SK-N-SH treated with all-trans-retinoic acid at 6 μM for 48 hours (cell line): ENCODE results near the gene TOM1.
"Not testable (repeated sequence)": the region's sequence is repeated elsewhere in the genome, so short reads cannot be mapped to it uniquely, and the experiment has no call there.

Source experiments
- ATAC-seq: fragments of 200-7000 bp; cut with Tn5 transposase; 3 replicates; pipeline ENCODE4 v1.9.1; 2020; ENCODE audit warnings: mild to moderate bottlenecking, moderate library complexity
- ARNTL ChIP-seq: fragments of 450-650 bp; formaldehyde crosslinking; IDR thresholded peaks from 2 replicates; pipeline ENCODE4 v1.5.0; 2020; ENCODE audit warnings: low read depth, mild to moderate bottlenecking, moderate library complexity, borderline replicate concordance
- BACH2 ChIP-seq: fragments of 250-450 bp; sonication (Bioruptor Pico); IDR thresholded peaks from 2 replicates; pipeline ENCODE4 v1.9.0; 2021; ENCODE audit warnings: mild to moderate bottlenecking, borderline replicate concordance
- CREB5 ChIP-seq: fragments of 250-450 bp; sonication (Bioruptor Pico); IDR thresholded peaks from 2 replicates; pipeline ENCODE4 v1.5.1; 2020; ENCODE audit warnings: low read depth, mild to moderate bottlenecking, moderate library complexity
- CSDC2 ChIP-seq: fragments of 250-450 bp; sonication (Bioruptor Pico); IDR thresholded peaks from 2 replicates; pipeline ENCODE4 v1.5.0; 2020; ENCODE audit warnings: mild to moderate bottlenecking, moderate library complexity
- CSRNP3 ChIP-seq: fragments of 250-450 bp; sonication (Bioruptor Pico); IDR thresholded peaks from 2 replicates; pipeline ENCODE4 v1.5.1; 2021; ENCODE audit warnings: mild to moderate bottlenecking, moderate library complexity
- ESRRG ChIP-seq: fragments of 250-450 bp; sonication (Bioruptor Pico); IDR thresholded peaks from 2 replicates; pipeline ENCODE4 v1.6.1; 2021; ENCODE audit warnings: mild to moderate bottlenecking
- ISL1 ChIP-seq: fragments of 250-450 bp; sonication (Bioruptor Pico); IDR thresholded peaks from 2 replicates; pipeline ENCODE4 v2.1.2; 2022; ENCODE audit warnings: mild to moderate bottlenecking, moderate library complexity
- OSR1 ChIP-seq: fragments of 250-450 bp; sonication (Bioruptor Pico); IDR thresholded peaks from 2 replicates; pipeline ENCODE4 v1.8.0; 2022; ENCODE audit warnings: moderate library complexity, mild to moderate bottlenecking, inconsistent platforms
- PATZ1 ChIP-seq: fragments of 250-450 bp; sonication (Bioruptor Pico); IDR thresholded peaks from 2 replicates; pipeline ENCODE4 v1.8.0; 2020; ENCODE audit warnings: mild to moderate bottlenecking, moderate library complexity, borderline replicate concordance
- POU6F1 ChIP-seq: fragments of 250-450 bp; sonication (Bioruptor Pico); IDR thresholded peaks from 2 replicates; pipeline ENCODE4 v1.8.0; 2021; ENCODE audit warnings: low read depth, mild to moderate bottlenecking, moderate library complexity, borderline replicate concordance
- PPARA ChIP-seq: fragments of 250-450 bp; sonication (Bioruptor Pico); IDR thresholded peaks from 2 replicates; pipeline ENCODE4 v1.5.0; 2020; ENCODE audit warnings: mild to moderate bottlenecking, borderline replicate concordance
- RARB ChIP-seq: fragments of 250-450 bp; sonication (Bioruptor Pico); IDR thresholded peaks from 2 replicates; pipeline ENCODE4 v1.8.0; 2021; ENCODE audit warnings: mild to moderate bottlenecking, moderate library complexity
- TCF4 ChIP-seq: fragments of 250-450 bp; sonication (Bioruptor Pico); IDR thresholded peaks from 2 replicates; pipeline ENCODE4 v1.8.0; 2021; ENCODE audit warnings: mild to moderate bottlenecking, moderate library complexity, borderline replicate concordance
- TOX ChIP-seq: fragments of 250-450 bp; sonication (Bioruptor Pico); IDR thresholded peaks from 2 replicates; pipeline ENCODE4 v1.8.0; 2021; ENCODE audit warnings: mild to moderate bottlenecking, moderate library complexity, borderline replicate concordance
- TSHZ2 ChIP-seq: fragments of 250-450 bp; sonication (Bioruptor Pico); IDR thresholded peaks from 2 replicates; pipeline ENCODE4 v1.5.0; 2020; ENCODE audit warnings: mild to moderate bottlenecking, moderate library complexity
- ZC3H10 ChIP-seq: fragments of 250-450 bp; sonication (Bioruptor Pico); IDR thresholded peaks from 2 replicates; pipeline ENCODE4 v1.5.1; 2021; ENCODE audit warnings: mild to moderate bottlenecking, moderate library complexity
- ZFP3 ChIP-seq: fragments of 250-450 bp; sonication (Bioruptor Pico); IDR thresholded peaks from 2 replicates; pipeline ENCODE4 v1.5.0; 2020; ENCODE audit warnings: mild to moderate bottlenecking, moderate library complexity
- ZNF565 ChIP-seq: fragments of 450-650 bp; formaldehyde crosslinking; conservative IDR thresholded peaks from 2 replicates; pipeline ENCODE4 v1.5.0; 2020; ENCODE audit warnings: low read depth, mild to moderate bottlenecking, moderate library complexity
- ZNF70 ChIP-seq: fragments of 450-650 bp; formaldehyde crosslinking; IDR thresholded peaks from 2 replicates; pipeline ENCODE4 v1.5.0; 2020; ENCODE audit warnings: mild to moderate bottlenecking, moderate library complexity
- ZNF8 ChIP-seq: fragments of 450-650 bp; formaldehyde crosslinking; IDR thresholded peaks from 2 replicates; pipeline ENCODE4 v1.5.0; 2020; ENCODE audit warnings: mild to moderate bottlenecking, moderate library complexity

TOM1 gene

GRCh38 chr22:35394810-35395563 lies 95.3 kb downstream of the TOM1 start:
- ATAC-seq: no peak
- TF ChIP-seq RARB (CRISPR knock-in tag): no peak
- no peak for TF ChIP-seq ZFP3 (CRISPR knock-in tag)
- no peak for TF ChIP-seq POU6F1
- no peak for TF ChIP-seq ZC3H10 (CRISPR knock-in tag)
- no peak for TF ChIP-seq PPARA
- TF ChIP-seq ZNF565 (CRISPR knock-in tag): no peak
- TF ChIP-seq CSRNP3 (CRISPR knock-in tag): no peak
- TF ChIP-seq TSHZ2: no peak
- no peak for TF ChIP-seq CREB5 (CRISPR knock-in tag)
- TF ChIP-seq BACH2: no peak

- ATAC-seq: not testable (repeated sequence)
Observed at GRCh38 chr22:35396622-35397021, 96.9 kb downstream of the TOM1 start.

- TF ChIP-seq CSDC2 (no peak), ZC3H10 (CRISPR knock-in tag) (no peak), ZFP3 (CRISPR knock-in tag) (no peak), TSHZ2 (no peak), TCF4 (CRISPR knock-in tag) (no peak), ZNF70 (no peak), PATZ1 (CRISPR knock-in tag) (no peak), RARB (CRISPR knock-in tag) (no peak), TOX (CRISPR knock-in tag) (no peak), OSR1 (CRISPR knock-in tag) (no peak), ARNTL (CRISPR knock-in tag) (no peak), ISL1 (CRISPR knock-in tag) (no peak), ESRRG (no peak), ZNF8 (no peak)
- no peak for ATAC-seq
Observed at GRCh38 chr22:35397095-35397904, 97.6 kb downstream of the TOM1 start.
